Astrocyte (in vitro differentiated cells and primary cell): ENCODE measurements around the gene WIPF3. TPM values are rescaled to one million over a fixed set of nuclear protein-coding genes. Genes with fewer than 3 reads are reported as not detected.
A peak's percentile ranks its signal among the peaks of the same experiment; 100 is the strongest.

Experiments used
- DNase-seq: peaks from one replicate; pipeline ENCODE4 v3.0.0-alpha.2; 2010; ENCODE audit warnings: low read depth
- FAIRE-seq: peaks from 2 replicates; lab custom pipeline; 2011; peaks lifted over from hg19 to GRCh38; lab: Jason Lieb, UNC
- H2AFZ ChIP-seq: 2 replicates; pipeline ENCODE4 v1.6.0; 2012; ENCODE audit warnings: low read depth, low read length, inconsistent platforms
- H3K27ac ChIP-seq: 2 replicates; pipeline ENCODE4 v1.5.1; 2011; ENCODE audit warnings: low read depth, low read length, inconsistent platforms
- H3K27me3 ChIP-seq: 2 replicates; pipeline ENCODE4 v1.6.0; 2011; ENCODE audit warnings: low read length, inconsistent platforms; ENCODE audit not compliant: insufficient read depth
- H3K36me3 ChIP-seq: 2 replicates; pipeline ENCODE4 v1.5.1; 2011; ENCODE audit warnings: low read length, inconsistent platforms; ENCODE audit not compliant: insufficient read depth
- H3K4me1 ChIP-seq: 2 replicates; pipeline ENCODE4 v1.5.1; 2011; ENCODE audit warnings: low read length, inconsistent platforms; ENCODE audit not compliant: insufficient read depth
- H3K4me2 ChIP-seq: 2 replicates; pipeline ENCODE4 v1.6.0; 2012; ENCODE audit warnings: low read length, inconsistent platforms
- H3K4me3 ChIP-seq: 2 replicates; pipeline ENCODE4 v1.5.1; 2011; ENCODE audit warnings: low read depth, mild to moderate bottlenecking, low read length, inconsistent platforms; ENCODE audit not compliant: insufficient read depth
- H3K79me2 ChIP-seq: 2 replicates; pipeline ENCODE4 v1.6.0; 2012; ENCODE audit warnings: mild to moderate bottlenecking, low read length, inconsistent platforms; ENCODE audit not compliant: insufficient read depth
- H3K9ac ChIP-seq: 2 replicates; pipeline ENCODE4 v1.6.0; 2012; ENCODE audit warnings: mild to moderate bottlenecking, low read length, inconsistent platforms
- H3K9me3 ChIP-seq: 2 replicates; pipeline ENCODE4 v1.5.1; 2012; ENCODE audit warnings: low read depth, mild to moderate bottlenecking, low read length, inconsistent platforms; ENCODE audit not compliant: insufficient read depth
- H4K20me1 ChIP-seq: 2 replicates; pipeline ENCODE4 v1.6.0; 2012; ENCODE audit warnings: low read length, inconsistent platforms; ENCODE audit not compliant: insufficient read depth
- H3K27ac Mint-ChIP-seq: one replicate; pipeline ENCODE4 v1.8.0; 2021; ENCODE audit warnings: mild to moderate bottlenecking, mixed read lengths; ENCODE audit not compliant: unreplicated experiment
- H3K27me3 Mint-ChIP-seq: one replicate; pipeline ENCODE4 v1.8.0; 2021; ENCODE audit warnings: low read depth, mixed read lengths; ENCODE audit not compliant: unreplicated experiment
- H3K36me3 Mint-ChIP-seq: one replicate; pipeline ENCODE4 v1.8.0; 2021; ENCODE audit warnings: low read depth, mixed read lengths; ENCODE audit not compliant: unreplicated experiment
- H3K4me1 Mint-ChIP-seq: one replicate; pipeline ENCODE4 v1.8.0; 2021; ENCODE audit warnings: low read depth, mixed read lengths; ENCODE audit not compliant: unreplicated experiment
- H3K4me3 Mint-ChIP-seq: one replicate; pipeline ENCODE4 v1.8.0; 2021; ENCODE audit warnings: mild to moderate bottlenecking, moderate library complexity, mixed read lengths; ENCODE audit not compliant: unreplicated experiment
- H3K9me3 Mint-ChIP-seq: one replicate; pipeline ENCODE4 v1.8.0; 2021; ENCODE audit warnings: mild to moderate bottlenecking, mixed read lengths; ENCODE audit not compliant: unreplicated experiment
- CTCF ChIP-seq: IDR thresholded peaks from 2 replicates; pipeline ENCODE4 v1.5.1; 2011; ENCODE audit warnings: low read depth, mild to moderate bottlenecking, inconsistent platforms, low read length, moderate library complexity; ENCODE audit not compliant: insufficient read depth
- EZH2 ChIP-seq: IDR thresholded peaks from 2 replicates; pipeline ENCODE4 v1.6.1; 2012; ENCODE audit warnings: mild to moderate bottlenecking, low read length, inconsistent platforms; ENCODE audit not compliant: insufficient read depth
- total RNA-seq: library from RNA; stranded (reverse); gene quantifications from 2 replicates; pipeline ENCODE4 v1.2.1, GENCODE V29; 2021

The WIPF3 gene
- total RNA-seq, 1 donor from 2014 or later, result 1.0 TPM

GRCh38 chr7:29929018-29929807, 122.9 kb downstream of the WIPF3 start:
- H3K36me3 ChIP-seq, result peaks cover 17% of the 10 kb centered on the region
- FAIRE-seq, result no peak
- no peak for TF ChIP-seq EZH2
- TF ChIP-seq CTCF, result no peak
- no peak overlapping the region for H3K4me3 Mint-ChIP-seq
- peaks cover 35% of the 10 kb centered on the region for H3K36me3 Mint-ChIP-seq
- H3K9me3 Mint-ChIP-seq, result peaks cover 4% of the 10 kb centered on the region
- H3K9me3 ChIP-seq, result no peaks in the 10 kb centered on the region
- no peaks in the 10 kb centered on the region for H3K27me3 ChIP-seq
- no peaks in the 10 kb centered on the region for H3K27me3 Mint-ChIP-seq
- H3K4me3 ChIP-seq, result no peak overlapping the region
- DNase-seq, result no peak
- H2AFZ ChIP-seq, result no peak overlapping the region
- H3K27ac ChIP-seq, result no peak overlapping the region
- no peak overlapping the region for H3K27ac Mint-ChIP-seq
- peaks cover 24% of the 10 kb centered on the region for H4K20me1 ChIP-seq
- peaks cover 5% of the 10 kb centered on the region for H3K4me1 ChIP-seq
- H3K79me2 ChIP-seq, result peaks cover 3% of the 10 kb centered on the region
- no peak overlapping the region for H3K9ac ChIP-seq
- peaks cover 13% of the 10 kb centered on the region for H3K4me1 Mint-ChIP-seq
- H3K4me2 ChIP-seq, result no peak overlapping the region

GRCh38 chr7:29935111-29935510, 128.8 kb downstream of the WIPF3 start:
- no peak overlapping the region for H3K27ac Mint-ChIP-seq
- Histone ChIP-seq H3K36me3 (peaks cover 44% of the 10 kb centered on the region), H2AFZ (no peak overlapping the region), H3K79me2 (peaks cover 3% of the 10 kb centered on the region), H3K4me1 (peaks cover 5% of the 10 kb centered on the region), H3K9ac (no peak overlapping the region), H3K4me2 (no peak overlapping the region), H3K4me3 (no peak overlapping the region), H3K9me3 (no peaks in the 10 kb centered on the region), H3K27ac (no peak overlapping the region), H3K27me3 (no peaks in the 10 kb centered on the region), H4K20me1 (peaks cover 11% of the 10 kb centered on the region)
- FAIRE-seq, result no peak
- H3K9me3 Mint-ChIP-seq, result peaks cover 2% of the 10 kb centered on the region
- peaks cover 47% of the 10 kb centered on the region for H3K36me3 Mint-ChIP-seq
- no peak overlapping the region for H3K4me3 Mint-ChIP-seq
- DNase-seq, result peak; percentile 28
- H3K27me3 Mint-ChIP-seq, result no peaks in the 10 kb centered on the region
- peaks cover 14% of the 10 kb centered on the region for H3K4me1 Mint-ChIP-seq
- TF ChIP-seq EZH2, result no peak
- no peak for TF ChIP-seq CTCF

GRCh38 chr7:29937132-29937531, 130.8 kb downstream of the WIPF3 start:
- peaks cover 52% of the 10 kb centered on the region for H3K36me3 ChIP-seq
- H3K27ac ChIP-seq, result no peak overlapping the region
- H3K9me3 ChIP-seq, result no peaks in the 10 kb centered on the region
- Mint-ChIP-seq H3K36me3 (peaks cover 35% of the 10 kb centered on the region), H3K4me1 (peaks cover 10% of the 10 kb centered on the region), H3K27ac (no peak overlapping the region), H3K4me3 (no peak overlapping the region), H3K9me3 (peaks cover 2% of the 10 kb centered on the region), H3K27me3 (no peaks in the 10 kb centered on the region)
- no peak overlapping the region for H3K9ac ChIP-seq
- no peak for DNase-seq
- no peaks in the 10 kb centered on the region for H3K79me2 ChIP-seq
- no peak overlapping the region for H2AFZ ChIP-seq
- H3K27me3 ChIP-seq, result no peaks in the 10 kb centered on the region
- no peak overlapping the region for H3K4me3 ChIP-seq
- peaks cover 10% of the 10 kb centered on the region for H4K20me1 ChIP-seq
- peaks cover 2% of the 10 kb centered on the region for H3K4me1 ChIP-seq
- TF ChIP-seq EZH2 (no peak), CTCF (no peak)
- no peak for FAIRE-seq
- H3K4me2 ChIP-seq, result no peak overlapping the region
